Measurements from ENCODE around the gene ADGRL3.
"Not testable (repeated sequence)": the region's sequence is repeated elsewhere in the genome, so short reads cannot be mapped to it uniquely, and the experiment has no call there.

The ADGRL3 gene

DNA sequence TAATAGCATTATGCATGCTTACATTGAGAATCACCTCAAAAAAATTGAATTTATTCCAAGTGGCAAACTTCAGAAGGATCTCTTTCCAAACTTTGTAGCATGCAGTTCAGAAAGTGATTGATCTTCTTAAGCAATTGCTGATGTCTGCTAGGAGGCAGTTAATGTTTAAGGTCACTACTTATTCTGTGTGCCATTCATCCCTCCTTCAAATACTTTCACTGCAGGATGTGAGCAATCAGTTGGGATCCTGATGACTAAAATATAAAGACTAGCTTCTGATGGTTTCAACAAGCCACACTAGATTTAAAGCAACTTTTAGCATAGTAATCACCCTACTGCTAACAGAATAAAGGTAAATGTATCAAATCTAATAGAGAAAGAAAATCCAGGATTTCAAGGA, 414.1 kb downstream of the ADGRL3 start:
- Histone ChIP-seq H3K4me1 (ENCODE audit: insufficient read depth, low read length) (no peaks in the 10 kb centered on the region), H3K27ac (ENCODE audit: low read depth, low read length) (no peak overlapping the region), H3K9ac (ENCODE audit: low read length) (no peak overlapping the region), H3K4me3 (ENCODE audit: low read depth in 1 of 2, low read length in 2 of 2) (no peak overlapping the region), H3K27me3 (ENCODE audit: control insufficient read depth in 1 of 2, insufficient read depth in 2 of 2, low read length in 2 of 2) (no peaks in the 10 kb centered on the region), H3K9me3 (ENCODE audit: low read length) (no peaks in the 10 kb centered on the region), H3K36me3 (ENCODE audit: insufficient read depth, low read length) (no peaks in the 10 kb centered on the region)

DNA sequence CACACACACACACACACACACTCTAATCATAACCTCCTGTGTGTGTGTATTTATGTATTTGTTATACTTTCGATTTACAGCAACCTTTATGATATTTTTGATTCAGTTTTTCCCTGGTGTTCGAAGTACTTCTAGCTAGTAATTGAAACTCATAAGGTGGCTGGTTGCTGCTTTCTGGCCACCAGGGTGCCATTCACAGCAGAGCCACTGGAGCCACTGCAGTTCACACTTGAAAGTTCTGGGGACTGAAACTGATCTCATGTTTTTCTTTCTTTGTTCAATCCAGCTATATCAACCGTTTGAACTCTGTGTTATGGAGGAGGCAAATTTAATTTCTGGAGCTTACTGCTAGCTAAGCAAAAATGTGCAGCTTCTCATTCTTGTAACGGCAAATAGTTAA, 419.4 kb downstream of the ADGRL3 start:
- H3K36me3 ChIP-seq (ENCODE audit: insufficient read depth, low read length) = no peaks in the 10 kb centered on the region
- no peaks in the 10 kb centered on the region for H3K4me1 ChIP-seq (ENCODE audit: insufficient read depth, low read length)
- no peak overlapping the region for H3K27ac ChIP-seq (ENCODE audit: low read depth, low read length)
- H3K4me3 ChIP-seq (ENCODE audit: low read depth in 1 of 2, low read length in 2 of 2) = no peak overlapping the region
- H3K9me3 ChIP-seq (ENCODE audit: low read length) = no peaks in the 10 kb centered on the region
- no peaks in the 10 kb centered on the region for H3K27me3 ChIP-seq (ENCODE audit: control insufficient read depth in 1 of 2, insufficient read depth in 2 of 2, low read length in 2 of 2)
- no peak overlapping the region for H3K9ac ChIP-seq (ENCODE audit: low read length)

DNA sequence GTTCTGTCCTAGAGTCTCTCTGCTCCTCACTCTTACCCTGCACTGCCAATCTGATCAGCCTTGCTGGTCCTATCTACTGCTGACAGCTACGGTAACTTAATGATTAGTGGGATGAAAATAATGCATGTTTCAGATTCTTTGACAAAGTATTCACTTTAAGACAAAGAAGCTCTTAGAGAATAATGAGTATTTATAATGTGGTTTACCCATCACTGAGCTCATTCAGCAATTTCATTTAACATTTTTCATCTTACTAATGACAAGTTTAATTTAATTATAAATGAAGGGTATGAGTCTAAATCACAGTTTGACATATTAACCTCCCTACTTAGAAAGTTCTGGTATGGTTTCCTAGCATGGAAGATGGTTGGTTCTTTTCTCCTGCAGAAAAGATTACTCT, 428.2 kb downstream of the ADGRL3 start:
- no peaks in the 10 kb centered on the region for H3K27me3 ChIP-seq (ENCODE audit: control insufficient read depth in 1 of 2, insufficient read depth in 2 of 2, low read length in 2 of 2)
- no peak overlapping the region for H3K4me3 ChIP-seq (ENCODE audit: low read depth in 1 of 2, low read length in 2 of 2)
- H3K9ac ChIP-seq (ENCODE audit: low read length) = no peak overlapping the region
- H3K9me3 ChIP-seq (ENCODE audit: low read length) = no peaks in the 10 kb centered on the region
- H3K27ac ChIP-seq (ENCODE audit: low read depth, low read length) = no peak overlapping the region
- no peaks in the 10 kb centered on the region for H3K36me3 ChIP-seq (ENCODE audit: insufficient read depth, low read length)
- H3K4me1 ChIP-seq (ENCODE audit: insufficient read depth, low read length) = no peaks in the 10 kb centered on the region

DNA sequence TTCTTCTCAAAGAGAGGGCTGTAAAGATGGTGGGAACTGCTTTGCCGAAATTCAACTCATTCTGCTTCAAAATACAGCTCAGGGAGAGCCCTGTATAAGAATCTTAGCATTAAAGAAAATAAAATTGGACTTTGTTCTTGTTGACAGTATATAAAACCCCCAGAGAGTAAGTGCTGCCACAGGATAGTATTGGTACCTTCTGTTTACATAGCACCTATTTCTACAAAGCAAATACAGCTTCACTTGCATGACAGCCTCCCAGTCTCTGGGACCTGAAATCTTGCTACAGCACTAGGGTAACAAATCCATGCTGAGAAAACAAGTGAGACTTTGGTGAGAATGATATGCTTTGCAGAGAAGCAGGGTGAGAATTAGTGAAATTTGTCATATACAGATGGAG, 428.6 kb downstream of the ADGRL3 start:
- Histone ChIP-seq H3K36me3 (ENCODE audit: insufficient read depth, low read length) (no peaks in the 10 kb centered on the region), H3K4me3 (ENCODE audit: low read depth in 1 of 2, low read length in 2 of 2) (no peak overlapping the region), H3K4me1 (ENCODE audit: insufficient read depth, low read length) (no peaks in the 10 kb centered on the region)

DNA sequence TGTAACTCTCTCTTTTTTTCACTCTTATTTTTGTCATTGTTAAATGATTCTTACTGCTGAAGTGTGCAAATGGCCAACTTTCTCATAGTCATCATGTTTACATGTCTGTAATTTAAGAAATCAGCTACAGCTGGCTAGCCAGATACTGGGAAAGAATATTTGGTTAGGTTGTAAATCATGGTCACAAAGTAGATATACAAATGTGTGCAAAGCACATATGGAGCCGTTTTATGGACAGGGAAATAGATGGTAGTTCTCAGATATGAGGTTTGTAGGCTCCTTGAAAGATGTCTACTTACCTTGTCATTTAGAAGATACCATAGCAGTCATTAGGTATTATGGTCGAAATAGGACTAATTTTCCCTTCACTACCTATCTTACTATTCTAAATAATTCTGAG, 430.4 kb downstream of the ADGRL3 start:
- Histone ChIP-seq H3K4me3 (ENCODE audit: low read depth in 1 of 2, low read length in 2 of 2) (no peak overlapping the region), H3K36me3 (ENCODE audit: insufficient read depth, low read length) (no peaks in the 10 kb centered on the region), H3K4me1 (ENCODE audit: insufficient read depth, low read length) (no peaks in the 10 kb centered on the region), H3K27ac (ENCODE audit: low read depth, low read length) (no peak overlapping the region), H3K9ac (ENCODE audit: low read length) (no peak overlapping the region), H3K9me3 (ENCODE audit: low read length) (no peaks in the 10 kb centered on the region), H3K27me3 (ENCODE audit: control insufficient read depth in 1 of 2, insufficient read depth in 2 of 2, low read length in 2 of 2) (no peaks in the 10 kb centered on the region)

More for the DNA sequence above, 428.6 kb downstream of the ADGRL3 start:
- Histone ChIP-seq H3K27ac (ENCODE audit: low read depth, low read length) (no peak overlapping the region), H3K27me3 (ENCODE audit: control insufficient read depth in 1 of 2, insufficient read depth in 2 of 2, low read length in 2 of 2) (no peaks in the 10 kb centered on the region), H3K9me3 (ENCODE audit: low read length) (no peaks in the 10 kb centered on the region), H3K9ac (ENCODE audit: low read length) (no peak overlapping the region)

DNA sequence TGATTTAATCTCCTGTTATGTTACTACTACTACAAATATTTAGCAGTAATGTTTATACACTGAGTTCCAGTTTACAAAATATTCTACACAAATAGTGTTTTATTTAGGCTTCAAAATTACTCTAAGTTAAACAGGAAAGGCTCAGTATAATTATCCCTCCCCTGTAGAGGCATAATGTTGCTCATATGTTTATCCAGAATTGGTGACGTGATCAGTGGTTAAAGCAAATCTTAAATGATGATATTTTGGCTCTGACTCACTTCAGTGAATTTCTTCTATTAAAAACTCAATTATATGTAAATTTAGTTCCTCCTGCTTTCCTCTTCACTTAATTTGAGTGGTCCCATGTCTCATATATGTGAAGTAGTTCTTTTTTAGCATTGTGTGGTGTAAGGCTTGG, 438.5 kb downstream of the ADGRL3 start:
- Histone ChIP-seq H3K27me3 (ENCODE audit: control insufficient read depth in 1 of 2, insufficient read depth in 2 of 2, low read length in 2 of 2) (no peaks in the 10 kb centered on the region), H3K9ac (ENCODE audit: low read length) (no peak overlapping the region), H3K4me3 (ENCODE audit: low read depth in 1 of 2, low read length in 2 of 2) (no peak overlapping the region), H3K4me1 (ENCODE audit: insufficient read depth, low read length) (no peaks in the 10 kb centered on the region), H3K36me3 (ENCODE audit: insufficient read depth, low read length) (no peaks in the 10 kb centered on the region), H3K27ac (ENCODE audit: low read depth, low read length) (no peak overlapping the region), H3K9me3 (ENCODE audit: low read length) (no peaks in the 10 kb centered on the region)

DNA sequence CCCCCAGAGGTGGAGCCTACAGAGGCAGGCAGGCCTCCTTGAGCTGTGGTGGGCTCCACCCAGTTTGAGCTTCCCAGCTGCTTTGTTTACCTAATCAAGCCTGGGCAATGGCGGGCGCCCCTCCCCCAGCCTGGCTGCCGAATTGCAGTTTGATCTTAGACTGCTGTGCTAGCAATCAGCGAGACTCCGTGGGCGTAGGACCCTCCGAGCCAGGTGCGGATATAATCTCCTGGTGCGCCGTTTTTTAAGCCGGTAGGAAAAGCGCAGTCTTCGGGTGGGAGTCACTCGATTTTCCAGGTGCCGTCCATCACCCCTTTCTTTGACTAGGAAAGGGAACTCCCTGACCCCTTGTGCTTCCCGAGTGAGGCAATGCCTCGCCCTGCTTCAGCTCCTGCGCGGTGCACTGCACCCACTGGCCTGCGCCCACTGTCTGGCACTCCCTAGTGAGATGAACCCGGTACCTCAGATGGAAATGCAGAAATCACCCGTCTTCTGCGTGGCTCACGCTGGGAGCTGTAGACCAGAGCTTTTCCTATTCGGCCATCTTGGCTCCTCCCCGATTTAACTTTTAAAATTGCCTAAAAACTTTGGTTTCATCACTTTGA, 446.7 kb downstream of the ADGRL3 start:
- not testable (repeated sequence) for H3K9ac ChIP-seq (ENCODE audit: low read length); H3K9me3 ChIP-seq (ENCODE audit: low read length); H3K27me3 ChIP-seq (ENCODE audit: control insufficient read depth in 1 of 2, insufficient read depth in 2 of 2, low read length in 2 of 2)

DNA sequence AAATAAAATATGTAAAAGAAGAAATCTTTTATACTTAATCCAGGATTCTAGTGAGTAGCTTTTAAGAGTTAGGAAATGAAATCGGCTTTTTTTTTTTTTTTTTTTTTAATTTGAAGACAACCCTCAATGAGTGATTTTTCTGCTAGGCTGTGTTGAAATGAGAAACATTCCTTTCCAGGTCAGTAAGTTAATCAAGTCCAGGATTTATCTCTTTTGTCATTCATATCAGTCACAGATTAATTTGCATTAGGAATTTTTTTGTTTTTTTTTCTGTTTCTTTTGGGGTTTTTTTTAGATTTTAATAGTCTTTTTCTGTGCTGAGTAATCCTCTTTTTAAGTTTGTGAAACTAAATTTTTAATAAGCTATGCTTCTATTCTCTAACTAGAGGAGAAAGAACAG, 448.1 kb downstream of the ADGRL3 start:
- no peaks in the 10 kb centered on the region for H3K36me3 ChIP-seq (ENCODE audit: insufficient read depth, low read length)

More for the DNA sequence above, 446.7 kb downstream of the ADGRL3 start:
- not testable (repeated sequence) for H3K4me3 ChIP-seq (ENCODE audit: low read depth in 1 of 2, low read length in 2 of 2); H3K36me3 ChIP-seq (ENCODE audit: insufficient read depth, low read length); H3K4me1 ChIP-seq (ENCODE audit: insufficient read depth, low read length); H3K27ac ChIP-seq (ENCODE audit: low read depth, low read length)

DNA sequence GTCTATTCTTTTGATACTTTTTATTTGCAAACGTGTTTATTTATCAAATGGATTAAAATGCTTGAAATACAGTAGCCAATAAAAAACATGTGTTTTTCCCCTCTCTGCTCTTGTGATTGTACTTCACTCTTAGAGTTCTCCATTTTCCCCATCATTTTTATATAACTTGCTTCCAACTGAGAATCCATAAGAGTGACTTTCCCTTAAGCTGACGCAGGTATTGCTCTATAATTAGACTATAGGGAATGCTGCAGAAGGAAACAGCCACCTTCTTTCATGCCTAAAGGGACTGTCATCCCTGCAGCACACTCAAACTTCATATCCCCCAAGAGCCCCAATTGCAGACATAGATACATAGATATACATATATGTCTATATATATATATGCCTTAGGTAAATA, 456.9 kb downstream of the ADGRL3 start:
- H3K4me3 ChIP-seq (ENCODE audit: low read depth in 1 of 2, low read length in 2 of 2) = no peak overlapping the region
- no peak overlapping the region for H3K27ac ChIP-seq (ENCODE audit: low read depth, low read length)
- no peaks in the 10 kb centered on the region for H3K4me1 ChIP-seq (ENCODE audit: insufficient read depth, low read length)
- H3K27me3 ChIP-seq (ENCODE audit: control insufficient read depth in 1 of 2, insufficient read depth in 2 of 2, low read length in 2 of 2) = no peaks in the 10 kb centered on the region
- H3K9ac ChIP-seq (ENCODE audit: low read length) = no peak overlapping the region
- H3K36me3 ChIP-seq (ENCODE audit: insufficient read depth, low read length) = no peaks in the 10 kb centered on the region
- no peaks in the 10 kb centered on the region for H3K9me3 ChIP-seq (ENCODE audit: low read length)

More for the DNA sequence above, 448.1 kb downstream of the ADGRL3 start:
- no peaks in the 10 kb centered on the region for H3K4me1 ChIP-seq (ENCODE audit: insufficient read depth, low read length)
- H3K9ac ChIP-seq (ENCODE audit: low read length) = no peak overlapping the region
- no peak overlapping the region for H3K27ac ChIP-seq (ENCODE audit: low read depth, low read length)
- H3K9me3 ChIP-seq (ENCODE audit: low read length) = no peaks in the 10 kb centered on the region
- no peaks in the 10 kb centered on the region for H3K27me3 ChIP-seq (ENCODE audit: control insufficient read depth in 1 of 2, insufficient read depth in 2 of 2, low read length in 2 of 2)
- no peak overlapping the region for H3K4me3 ChIP-seq (ENCODE audit: low read depth in 1 of 2, low read length in 2 of 2)

DNA sequence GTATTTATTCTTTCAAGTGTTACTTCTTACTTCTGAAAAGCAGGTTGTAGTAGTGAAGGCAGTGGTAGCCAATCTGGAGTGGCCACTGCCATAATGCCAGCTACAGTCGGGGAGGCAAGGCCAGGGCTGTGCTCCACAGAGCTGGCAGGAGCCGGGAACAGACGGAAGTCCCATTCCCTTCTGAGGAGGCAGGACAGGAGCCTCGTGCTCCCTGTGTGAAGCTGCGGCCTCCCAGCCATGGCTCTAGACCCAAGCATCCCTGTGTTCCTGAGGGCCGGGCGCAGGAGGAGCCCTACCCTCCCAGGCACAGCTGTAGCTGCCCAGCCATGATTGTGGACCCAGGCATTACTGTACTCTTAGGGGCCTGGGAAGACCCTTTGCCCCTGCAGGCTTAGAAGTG, 461.8 kb downstream of the ADGRL3 start:
- H3K36me3 ChIP-seq (ENCODE audit: insufficient read depth, low read length) = no peaks in the 10 kb centered on the region
- H3K9me3 ChIP-seq (ENCODE audit: low read length) = no peaks in the 10 kb centered on the region
- no peaks in the 10 kb centered on the region for H3K27me3 ChIP-seq (ENCODE audit: control insufficient read depth in 1 of 2, insufficient read depth in 2 of 2, low read length in 2 of 2)
- H3K4me1 ChIP-seq (ENCODE audit: insufficient read depth, low read length) = no peaks in the 10 kb centered on the region
- H3K9ac ChIP-seq (ENCODE audit: low read length) = no peak overlapping the region
- no peak overlapping the region for H3K4me3 ChIP-seq (ENCODE audit: low read depth in 1 of 2, low read length in 2 of 2)
- H3K27ac ChIP-seq (ENCODE audit: low read depth, low read length) = no peak overlapping the region

DNA sequence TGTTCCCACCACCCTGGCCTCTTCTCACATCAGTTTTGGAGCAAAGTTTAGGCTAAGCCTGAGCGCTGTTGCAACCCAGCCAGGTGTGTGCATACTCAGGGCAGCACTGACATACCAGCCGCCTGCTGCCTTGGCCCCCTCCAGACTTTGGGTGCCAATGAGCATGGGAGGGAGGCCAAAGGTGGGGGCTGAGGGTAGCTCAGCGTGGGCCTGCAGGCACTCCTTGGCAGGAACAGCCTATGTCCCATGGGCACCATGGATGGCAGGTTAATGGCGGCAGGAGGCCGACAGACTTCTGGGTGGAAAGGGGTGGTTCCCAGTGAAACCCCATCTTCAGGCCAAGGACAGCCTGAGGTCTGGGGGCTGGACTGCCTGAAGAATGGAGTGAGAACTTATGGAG, 462.2 kb downstream of the ADGRL3 start:
- no peaks in the 10 kb centered on the region for H3K36me3 ChIP-seq (ENCODE audit: insufficient read depth, low read length)
- no peaks in the 10 kb centered on the region for H3K27me3 ChIP-seq (ENCODE audit: control insufficient read depth in 1 of 2, insufficient read depth in 2 of 2, low read length in 2 of 2)
- H3K4me3 ChIP-seq (ENCODE audit: low read depth in 1 of 2, low read length in 2 of 2) = no peak overlapping the region
- no peak overlapping the region for H3K27ac ChIP-seq (ENCODE audit: low read depth, low read length)
- no peak overlapping the region for H3K9ac ChIP-seq (ENCODE audit: low read length)
- H3K9me3 ChIP-seq (ENCODE audit: low read length) = no peaks in the 10 kb centered on the region
- H3K4me1 ChIP-seq (ENCODE audit: insufficient read depth, low read length) = no peaks in the 10 kb centered on the region

DNA sequence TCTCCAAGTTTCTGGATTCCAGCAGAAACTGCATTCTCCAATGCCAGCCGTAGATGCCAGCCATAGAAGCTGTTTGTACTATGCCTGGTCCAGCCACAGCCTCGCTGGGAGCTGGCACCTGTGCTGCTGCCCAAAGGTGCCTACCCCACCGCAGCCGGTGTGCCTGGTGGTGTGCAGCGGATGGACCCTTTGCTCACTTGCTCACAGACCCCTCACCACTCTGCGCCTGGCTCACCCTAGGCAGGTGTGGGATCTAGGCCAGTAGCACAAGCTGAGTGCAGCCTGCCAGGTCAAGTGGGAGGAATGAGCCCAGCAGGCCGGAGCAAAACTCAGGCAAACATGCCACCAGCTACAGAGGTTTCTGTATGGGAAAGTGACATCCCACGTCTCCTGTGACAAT, 463.2 kb downstream of the ADGRL3 start:
- Histone ChIP-seq H3K9ac (ENCODE audit: low read length) (no peak overlapping the region), H3K4me3 (ENCODE audit: low read depth in 1 of 2, low read length in 2 of 2) (no peak overlapping the region), H3K27ac (ENCODE audit: low read depth, low read length) (no peak overlapping the region), H3K27me3 (ENCODE audit: control insufficient read depth in 1 of 2, insufficient read depth in 2 of 2, low read length in 2 of 2) (no peaks in the 10 kb centered on the region), H3K4me1 (ENCODE audit: insufficient read depth, low read length) (no peaks in the 10 kb centered on the region), H3K9me3 (ENCODE audit: low read length) (no peaks in the 10 kb centered on the region), H3K36me3 (ENCODE audit: insufficient read depth, low read length) (no peaks in the 10 kb centered on the region)

All from muscle layer of colon (tissue), 2 donors.